Spleen (tissue), 11 donors: ENCODE data around the gene SMIM7. TPM values are rescaled to one million over a fixed set of nuclear protein-coding genes. Genes with fewer than 3 reads are reported as not detected.
"Not testable (repeated sequence)": the region's sequence is repeated elsewhere in the genome, so short reads cannot be mapped to it uniquely, and the experiment has no call there.

Experiments used
- DNase-seq: peaks from one replicate; pipeline ENCODE4 v3.0.0-alpha.2; 2020
- H3K27ac ChIP-seq, 8 donors: fragments of 200-600 bp; sonication (generic) in 7 of 8; 1 replicate in 4 of 8; 2 replicates in 4 of 8; pipeline versions ENCODE4 v1.5.0 to v1.8.0; 2016 to 2021; ENCODE audit warnings: inconsistent platforms in 4 of 8, mild to moderate bottlenecking in 4 of 8, moderate library complexity in 1 of 8
- H3K27me3 ChIP-seq, 7 donors: fragments of 200-600 bp; sonication (generic) in 6 of 7; replicated peaks in 1 of 7; 1 replicate in 4 of 7; 2 replicates in 3 of 7; pipeline versions ENCODE4 v1.5.0 to v1.8.0; 2016 to 2021; ENCODE audit warnings: inconsistent platforms in 3 of 7, mild to moderate bottlenecking in 1 of 7
- H3K36me3 ChIP-seq, 6 donors: fragments of 200-600 bp; sonication (generic) in 5 of 6; 1 replicate in 4 of 6; 2 replicates in 2 of 6; pipeline versions ENCODE4 v1.5.0 to v1.8.0; 2016 to 2021; ENCODE audit warnings: inconsistent platforms in 2 of 6
- H3K4me1 ChIP-seq, 6 donors: fragments of 200-600 bp; sonication (generic) in 5 of 6; 1 replicate in 3 of 6; 2 replicates in 3 of 6; pipeline versions ENCODE4 v1.5.0 to v1.8.0; 2016 to 2021; ENCODE audit warnings: inconsistent platforms in 3 of 6
- H3K4me3 ChIP-seq, 8 donors: fragments of 200-600 bp; sonication (generic) in 7 of 8; 1 replicate in 4 of 8; 2 replicates in 4 of 8; pipeline versions ENCODE4 v1.5.0 to v1.8.0; 2016 to 2021; ENCODE audit warnings: inconsistent platforms in 4 of 8, mild to moderate bottlenecking in 4 of 8, moderate library complexity in 2 of 8
- H3K9me3 ChIP-seq, 8 donors: fragments of 200-600 bp; sonication (generic) in 7 of 8; 1 replicate in 4 of 8; 2 replicates in 4 of 8; pipeline versions ENCODE4 v1.5.0 to v1.8.0; 2016 to 2021; ENCODE audit warnings: inconsistent platforms in 4 of 8
- CTCF ChIP-seq, 11 experiments: fragments of 200-600 bp in 7 of 11; fragments of 450-650 bp in 4 of 11; sonication (generic) in 4 of 11; IDR thresholded peaks in 8 of 11; conservative IDR thresholded peaks in 3 of 11; 1 replicate in 7 of 11; 2 replicates in 4 of 11; pipeline versions ENCODE4 v1.4.0 to v1.8.0; 2016 to 2021; ENCODE audit warnings: antibody characterized with exemption in 11 of 11, inconsistent platforms in 4 of 11, mild to moderate bottlenecking in 1 of 11
- POLR2A ChIP-seq, 3 donors: fragments of 450-650 bp; IDR thresholded peaks; one replicate each; pipeline ENCODE4 v1.5.1; 2017; ENCODE audit warnings: antibody characterized with exemption in 3 of 3, mild to moderate bottlenecking in 1 of 3
- POLR2AphosphoS5 ChIP-seq, 3 donors: sonication (generic); formaldehyde crosslinking; IDR thresholded peaks; one replicate each; pipeline ENCODE4 v1.5.1; 2017; ENCODE audit warnings: antibody characterized with exemption in 3 of 3
- WGBS, 5 donors: extraction: QIAGEN DNeasy Blood & Tissue Kit in 3 of 5; methylation state at CpG; one replicate each; pipeline versions ENCODE4 v1.1.5 to v1.1.7; 2013 to 2018; 5-methylcytosine and 5-hydroxymethylcytosine counted together
- intact Hi-C: fragments of 100-400 bp; cut with DNase I; formaldehyde crosslinking; loops from one replicate; pipeline ENCODE4 v1.15.0; 2023; ENCODE audit warnings: low total_unique reads
- polyA plus RNA-seq, 3 donors: library from polyadenylated mRNA; stranded (reverse); fragments of 200-250 nt; gene quantifications; one replicate each; pipeline ENCODE4 v1.2.1, GENCODE V29; 2013
- total RNA-seq, 7 donors: library from RNA; depleted of rRNA in 3 of 7; stranded (reverse); fragments of >200 nt in 3 of 7; fragmentation: NEBNext Ultra II Directional in 4 of 7; extraction: Animal tissue kit (Norgen Biotek cat#: 25700) in 4 of 7; gene quantifications; one replicate each; pipeline versions ENCODE4 v1.1.0 to v1.2.1, GENCODE V29; 2016 to 2021
- donor health status: healthy with polysubstance abuse.
- donor health status: DM: no; HTN: no; CAD: no; lungs with moderate emphysema.
- donor health status: DM: no; HTN: no; CAD: no.
- donor health status: Bipolar disorder and iron deficiency.
- donor health status: healthy.
- donor health status: DM: no; HTN: no; CAD: no.
- donor health status: DM: yes; HTN: yes; CAD: no.

The SMIM7 gene
- total and polyA plus RNA-seq, 10 donors = 57.3 to 95.4 (median 76.7) TPM

GRCh38 chr19:16673231-16673630 lies 13.3 kb upstream of the SMIM7 start:
- Histone ChIP-seq H3K27ac (peak overlapping the region in 6 of 8 donors; percentile 5 to 70 (median 54)), H3K9me3 (no peaks in the 10 kb centered on the region), H3K4me3 (no peak overlapping the region), H3K27me3 (no peaks in the 10 kb centered on the region), H3K36me3 (peaks cover 0 to 5% (median 0%) of the 10 kb centered on the region in 6 donors), H3K4me1 (peaks cover 0 to 22% (median 0%) of the 10 kb centered on the region in 6 donors)
- intact Hi-C loops = no loop called here
- TF ChIP-seq CTCF (IDR thresholded peaks at IDR 0.05 in 8 of 11, conservative IDR thresholded peaks at IDR 0.05 in 3 of 11) (no peak), POLR2A (IDR thresholded peaks at IDR 0.05) (no peak), POLR2AphosphoS5 (IDR thresholded peaks at IDR 0.05) (no peak)
- 75 to 98% (median 86%) methylated on average over 3 of the region's 3 CpGs for WGBS, 5 donors
- DNase-seq = no peak

GRCh38 chr19:16671652-16672274 lies 11.8 kb upstream of the SMIM7 start:
- Histone ChIP-seq H3K9me3 (no peaks in the 10 kb centered on the region), H3K27ac (no peak overlapping the region), H3K27me3 (no peaks in the 10 kb centered on the region), H3K36me3 (peaks cover 0 to 5% (median 0%) of the 10 kb centered on the region in 6 donors), H3K4me3 (no peak overlapping the region), H3K4me1 (peaks cover 0 to 18% (median 0%) of the 10 kb centered on the region in 6 donors)
- TF ChIP-seq POLR2AphosphoS5 (IDR thresholded peaks at IDR 0.05) = no peak
- no peak for TF ChIP-seq CTCF (IDR thresholded peaks at IDR 0.05 in 8 of 11, conservative IDR thresholded peaks at IDR 0.05 in 3 of 11)
- TF ChIP-seq POLR2A (IDR thresholded peaks at IDR 0.05) = no peak
- intact Hi-C loops = no loop called here
- no peak for DNase-seq
- 84 to 91% (median 88%) methylated on average over 11 to 12 of the region's 12 CpGs for WGBS, 5 donors

- no peak overlapping the region for H3K27ac ChIP-seq
These were observed 10.3 kb upstream of the SMIM7 start for GRCh38 chr19:16670291-16670690.

GRCh38 chr19:16668702-16669101 lies 8.8 kb upstream of the SMIM7 start:
- H3K4me3 ChIP-seq, H3K36me3 ChIP-seq, H3K9me3 ChIP-seq, H3K27ac ChIP-seq, DNase-seq, intact Hi-C loops, H3K27me3 ChIP-seq: not testable (repeated sequence)
- 91 to 99% (median 96%) methylated on average over 4 of the region's 4 CpGs for WGBS, 5 donors
- peaks cover 0 to 21% (median 1%) of the 10 kb centered on the region in 6 donors for H3K4me1 ChIP-seq

More at GRCh38 chr19:16670291-16670690, 10.3 kb upstream of the SMIM7 start:
- TF ChIP-seq POLR2A (IDR thresholded peaks at IDR 0.05) (no peak), POLR2AphosphoS5 (IDR thresholded peaks at IDR 0.05) (no peak), CTCF (IDR thresholded peaks at IDR 0.05 in 8 of 11, conservative IDR thresholded peaks at IDR 0.05 in 3 of 11) (no peak)
- no peak for DNase-seq
- H3K36me3 ChIP-seq = peaks cover 0 to 5% (median 0%) of the 10 kb centered on the region in 6 donors
- intact Hi-C loops = no loop called here
- no peak overlapping the region for H3K4me3 ChIP-seq
- 91 to 98% (median 96%) methylated on average over 13 of the region's 13 CpGs for WGBS, 5 donors
- no peaks in the 10 kb centered on the region for H3K9me3 ChIP-seq
- peaks cover 0 to 15% (median 0%) of the 10 kb centered on the region in 6 donors for H3K4me1 ChIP-seq
- no peaks in the 10 kb centered on the region for H3K27me3 ChIP-seq
